NT2/D1 (cell line): Measurements from ENCODE around the gene CEMIP.

Source experiments
- SUZ12 ChIP-seq: IDR thresholded peaks from 2 replicates; pipeline ENCODE4 v1.6.1; 2011; ENCODE audit not compliant: insufficient read length, insufficient read depth; ENCODE audit errors: extremely low read depth
- YY1 ChIP-seq: IDR thresholded peaks from 2 replicates; pipeline ENCODE4 v1.6.1; 2011; ENCODE audit not compliant: insufficient read length, insufficient read depth
- ZNF274 ChIP-seq: IDR thresholded peaks from 2 replicates; pipeline ENCODE4 v1.6.1; 2011; ENCODE audit warnings: mild to moderate bottlenecking, low read depth, low read length

DNA sequence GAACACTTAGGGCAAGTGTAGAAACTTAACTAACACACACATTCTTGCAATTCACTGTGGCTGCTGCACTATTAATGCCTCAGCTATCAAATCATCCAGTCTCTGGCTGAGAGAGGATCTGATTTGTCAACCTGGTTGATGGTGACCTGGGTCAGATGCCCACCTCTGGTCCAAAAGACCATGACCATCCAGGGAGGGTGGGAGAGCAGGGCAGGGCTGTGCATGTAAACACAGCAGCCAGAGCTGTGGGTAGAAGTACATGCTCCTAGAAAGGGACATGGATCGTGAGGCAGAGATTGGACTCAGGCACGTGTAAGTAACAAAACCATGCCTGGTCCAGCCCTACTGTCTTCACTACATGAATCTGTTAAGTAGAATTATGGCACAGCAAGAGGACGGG lies 193.1 kb downstream of the CEMIP start:
- TF ChIP-seq ZNF274 (no peak), YY1 (no peak), SUZ12 (no peak)
